T1000 (cell line): ENCODE results near the gene PMVK.
"Not testable (repeated sequence)": the region's sequence is repeated elsewhere in the genome, so short reads cannot be mapped to it uniquely, and the experiment has no call there.

Source experiments
- DNase-seq: peaks from one replicate; lab custom pipeline; 2025; ENCODE audit warnings: mixed read lengths; lab: John Stamatoyannopoulos, UW

The PMVK gene

GRCh38 chr1:154936555-154937084 is at the start of gene PMVK:
PMVK (minus strand) TSS chr1:154936719; CDS start chr1:154936685, 34 bp downstream.
- DNase-seq = peak; percentile 87

- DNase-seq = no peak
Measured at GRCh38 chr1:154983776-154984466, 47.4 kb upstream of the PMVK start.

DNA sequence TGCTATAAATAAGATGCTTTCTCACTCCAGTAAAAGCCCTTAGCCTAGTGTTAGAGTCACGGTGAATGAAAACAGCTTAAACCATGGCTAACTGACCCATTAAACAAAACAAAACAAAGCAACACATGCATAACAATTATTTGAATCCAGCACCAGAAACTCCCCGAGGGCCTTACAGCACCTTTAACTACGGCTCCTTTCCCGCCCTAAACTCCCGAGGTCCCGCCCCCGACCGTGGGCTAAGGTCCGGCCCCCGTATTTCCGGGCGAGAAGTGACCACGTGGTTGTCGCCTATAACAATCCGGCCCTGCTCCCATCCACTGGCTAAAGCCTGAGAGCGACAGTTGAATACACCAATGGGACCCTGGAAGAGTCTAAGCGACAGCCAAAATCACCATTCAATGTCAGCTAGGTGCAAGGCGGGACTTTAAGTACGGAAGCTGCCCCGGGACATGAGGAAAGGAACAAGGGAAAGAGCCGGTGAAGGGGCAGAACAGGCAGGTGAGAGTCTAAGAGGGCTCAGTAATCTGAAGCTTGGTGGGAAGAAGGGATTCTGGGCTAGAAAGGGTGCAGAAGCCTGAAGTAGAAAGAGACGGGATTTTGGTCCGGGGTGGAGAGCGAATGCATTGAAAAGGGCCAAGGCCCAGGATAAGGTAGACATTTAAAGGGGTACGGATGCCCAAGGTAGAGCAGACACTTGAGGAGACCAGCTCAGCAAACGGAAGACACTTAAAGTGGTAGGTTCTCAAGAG is 46.6 kb upstream of the PMVK start, which contains the start of gene FLAD1:
Gene FLAD1, plus strand, starts transcription at position 448 of the 752 bp plus-strand sequence. CDS start 351 bp downstream, outside the sequence.
- DNase-seq = peak; percentile 94

- DNase-seq = no peak
Measured at GRCh38 chr1:154982341-154982740, 45.8 kb upstream of the PMVK start.

DNA sequence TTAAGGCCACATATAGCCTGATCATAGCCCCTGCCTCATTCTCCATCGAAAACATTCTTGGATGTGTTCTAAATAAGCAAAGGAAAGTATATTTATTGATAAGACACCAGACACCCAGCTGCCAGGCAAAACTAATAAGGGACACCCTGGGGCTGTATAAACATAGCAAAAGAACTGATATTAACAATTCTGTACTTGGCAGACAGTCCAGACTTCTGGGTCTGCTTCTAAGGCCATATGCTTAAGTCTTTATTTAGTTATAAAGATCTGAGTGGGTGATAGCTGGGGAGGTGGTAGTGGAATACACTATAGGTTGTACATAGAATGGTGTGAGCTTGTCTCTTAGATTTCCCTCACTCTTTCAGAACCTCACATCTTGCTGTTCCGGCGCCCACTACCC is 41.8 kb upstream of the PMVK start:
- DNase-seq = no peak

DNA sequence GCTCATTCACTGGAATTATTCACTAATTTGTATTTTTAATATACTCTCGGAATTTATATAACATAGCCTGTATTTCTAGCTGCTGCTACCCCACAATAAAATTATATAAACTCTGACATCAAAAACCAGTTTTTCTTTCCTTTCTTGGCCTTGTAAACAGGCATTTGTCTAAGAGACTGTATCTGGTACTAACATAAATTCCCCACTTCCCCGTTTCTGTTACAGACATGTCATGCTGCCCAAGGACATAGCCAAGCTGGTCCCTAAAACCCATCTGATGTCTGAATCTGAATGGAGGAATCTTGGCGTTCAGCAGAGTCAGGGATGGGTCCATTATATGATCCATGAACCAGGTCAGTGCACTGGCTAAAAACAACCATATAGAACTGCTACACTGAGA is 41.2 kb upstream of the PMVK start:
- not testable (repeated sequence) for DNase-seq

DNA sequence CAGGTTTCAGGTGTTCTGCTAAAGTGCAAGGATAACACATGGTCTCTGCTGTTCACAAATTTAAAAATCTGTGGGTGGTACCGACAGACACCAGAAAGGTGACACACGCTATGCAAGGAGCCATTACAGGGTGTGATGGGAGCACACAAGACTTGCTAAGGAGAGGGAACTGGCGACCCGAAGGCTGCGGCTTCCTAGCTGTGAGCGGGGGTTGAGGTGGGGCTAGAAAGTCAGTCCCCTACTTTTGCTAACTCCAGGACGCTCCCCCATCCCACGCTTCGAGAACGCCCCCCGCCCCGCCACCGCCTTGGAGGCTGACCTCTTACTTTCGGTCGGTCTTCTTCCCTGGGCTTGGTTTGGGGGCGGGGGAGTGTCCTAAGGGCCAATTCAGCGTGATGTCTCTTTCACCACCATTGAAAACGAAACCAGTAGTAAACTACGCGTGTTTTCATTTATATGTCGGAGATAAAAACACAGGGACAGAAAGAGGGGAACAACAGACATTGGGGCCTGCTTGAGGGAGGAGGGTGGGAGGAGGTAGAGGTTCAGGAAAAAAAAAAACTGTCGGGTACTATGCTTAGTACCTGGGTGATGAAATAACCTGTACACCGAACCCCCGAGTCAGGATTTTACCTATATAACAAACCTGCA is 39.0 kb upstream of the PMVK start:
- no peak for DNase-seq

DNA sequence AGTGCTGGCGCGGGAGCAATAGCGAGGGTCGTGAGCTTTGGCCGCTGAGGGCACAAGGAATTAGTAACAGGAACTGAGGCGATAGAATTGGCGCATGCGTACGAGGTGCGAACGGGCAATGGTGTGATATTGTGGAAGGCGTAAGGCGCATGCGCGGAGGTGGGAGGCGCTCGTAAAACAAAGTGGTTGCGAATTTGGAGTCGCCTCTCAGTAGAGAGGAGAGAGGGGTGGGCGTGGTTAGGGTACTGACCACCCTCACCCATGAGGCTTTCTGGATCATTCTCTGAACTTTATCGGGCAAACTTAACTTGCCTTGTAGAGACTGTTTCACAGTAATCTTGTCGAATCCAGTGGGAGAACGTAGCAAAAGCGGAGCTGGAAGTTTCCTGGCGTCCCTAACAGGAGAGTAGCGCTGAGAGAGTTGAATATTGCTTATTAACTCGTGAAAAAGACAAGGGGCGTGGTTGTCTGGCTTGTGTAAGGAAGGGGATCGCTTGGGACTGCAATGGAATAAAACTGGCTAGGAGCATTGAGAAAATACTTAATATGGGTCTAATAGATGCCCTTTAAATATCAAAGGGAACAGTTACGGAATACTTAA is 38.4 kb upstream of the PMVK start:
- peak; percentile 93 for DNase-seq

- DNase-seq = peak; percentile 96
Measured at GRCh38 chr1:154974102-154974807, 37.7 kb upstream of the PMVK start, which contains the start of gene CKS1B. CKS1B (plus strand) TSS chr1:154974681; CDS start chr1:154974746, 65 bp downstream.

GRCh38 chr1:154973344-154974101 is 37.0 kb upstream of the PMVK start:
- peak; percentile 92 for DNase-seq

- peak; percentile 57 for DNase-seq
Measured at GRCh38 chr1:154972517-154973343, 36.2 kb upstream of the PMVK start.

GRCh38 chr1:154972213-154972516 is 35.6 kb upstream of the PMVK start:
- DNase-seq = no peak

DNA sequence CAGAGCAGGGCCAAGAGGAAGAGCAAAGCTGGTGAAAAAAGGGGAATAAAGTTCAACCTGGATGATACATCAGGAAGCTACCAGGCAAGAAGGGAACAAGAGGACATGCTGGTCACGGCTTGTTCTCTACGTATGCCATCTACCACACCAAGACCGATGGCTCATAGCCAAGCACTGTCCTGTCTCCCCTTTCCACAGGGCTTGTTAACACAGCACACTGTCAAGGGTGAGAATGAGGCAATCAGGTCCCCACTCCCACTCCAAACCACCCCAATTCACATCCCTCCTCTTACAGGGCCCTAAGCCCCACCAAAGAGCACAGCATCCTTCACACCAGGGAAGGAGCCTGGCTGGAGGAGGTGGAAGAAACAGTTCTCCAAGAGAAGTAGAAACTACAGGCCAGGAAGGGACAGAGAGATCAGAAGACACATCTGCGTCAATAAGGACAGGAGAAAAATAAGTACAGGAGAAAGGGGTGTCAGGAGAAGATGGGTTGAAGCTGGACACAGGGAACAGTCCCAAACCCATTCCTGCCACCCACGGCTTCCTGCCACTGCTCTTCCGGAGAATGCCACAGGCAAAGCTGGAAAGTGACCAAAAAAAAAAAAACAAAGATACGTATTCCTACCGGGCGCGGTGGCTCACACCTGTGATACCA is 35.0 kb upstream of the PMVK start:
- no peak for DNase-seq

- peak; percentile 62 for DNase-seq
Measured at GRCh38 chr1:154970631-154971340, 34.3 kb upstream of the PMVK start, which contains the start of gene SHC1. SHC1 (minus strand) TSS chr1:154970747; CDS start chr1:154970526, 221 bp downstream.

GRCh38 chr1:154969860-154970452 is 33.4 kb upstream of the PMVK start:
- no peak for DNase-seq

- DNase-seq = no peak
Measured at GRCh38 chr1:154969246-154969645, 32.7 kb upstream of the PMVK start.

- no peak for DNase-seq
Measured at GRCh38 chr1:154968731-154969130, 32.2 kb upstream of the PMVK start.

- DNase-seq = no peak
Measured at GRCh38 chr1:154967331-154967950, 30.9 kb upstream of the PMVK start.
